ENCODE measurements around the gene CDK14. TPM values are rescaled to one million over a fixed set of nuclear protein-coding genes. Genes with fewer than 3 reads are reported as not detected.

The CDK14 gene
- total RNA-seq, 1 donor from 2014 or later = 1.6 TPM

GRCh38 chr7:91128683-91129348 lies 532.7 kb downstream of the CDK14 start:
- Mint-ChIP-seq H3K4me3 (no peak overlapping the region), H3K9me3 (no peaks in the 10 kb centered on the region), H3K27ac (no peak overlapping the region), H3K27me3 (ENCODE audit: insufficient read depth) (peaks cover 2% of the 10 kb centered on the region), H3K4me1 (ENCODE audit: low read depth) (no peaks in the 10 kb centered on the region), H3K36me3 (ENCODE audit: low read depth) (no peaks in the 10 kb centered on the region)
- intact Hi-C loops (cut with micrococcal nuclease) = no loop called here
- DNase-seq (ENCODE audit: low spot score) = no peak

GRCh38 chr7:91135300-91135699 lies 539.2 kb downstream of the CDK14 start:
- Mint-ChIP-seq H3K4me3 (no peak overlapping the region), H3K27ac (no peak overlapping the region), H3K27me3 (ENCODE audit: insufficient read depth) (peaks cover 2% of the 10 kb centered on the region), H3K9me3 (no peaks in the 10 kb centered on the region), H3K36me3 (ENCODE audit: low read depth) (no peaks in the 10 kb centered on the region), H3K4me1 (ENCODE audit: low read depth) (no peaks in the 10 kb centered on the region)
- intact Hi-C loops (cut with micrococcal nuclease) = no loop called here
- no peak for DNase-seq (ENCODE audit: low spot score)

GRCh38 chr7:91135703-91136430 lies 539.7 kb downstream of the CDK14 start:
- Mint-ChIP-seq H3K27ac (no peak overlapping the region), H3K4me1 (ENCODE audit: low read depth) (no peaks in the 10 kb centered on the region), H3K9me3 (no peaks in the 10 kb centered on the region), H3K4me3 (no peak overlapping the region), H3K36me3 (ENCODE audit: low read depth) (no peaks in the 10 kb centered on the region), H3K27me3 (ENCODE audit: insufficient read depth) (peaks cover 2% of the 10 kb centered on the region)
- intact Hi-C loops (cut with micrococcal nuclease) = no loop called here
- no peak for DNase-seq (ENCODE audit: low spot score)

GRCh38 chr7:91137153-91137787 lies 541.1 kb downstream of the CDK14 start:
- peaks cover 2% of the 10 kb centered on the region for H3K27me3 Mint-ChIP-seq (ENCODE audit: insufficient read depth)
- H3K36me3 Mint-ChIP-seq (ENCODE audit: low read depth) = no peaks in the 10 kb centered on the region
- no peaks in the 10 kb centered on the region for H3K4me1 Mint-ChIP-seq (ENCODE audit: low read depth)
- intact Hi-C loops (cut with micrococcal nuclease) = no loop called here
- no peak overlapping the region for H3K4me3 Mint-ChIP-seq
- no peaks in the 10 kb centered on the region for H3K9me3 Mint-ChIP-seq
- no peak for DNase-seq (ENCODE audit: low spot score)
- H3K27ac Mint-ChIP-seq = no peak overlapping the region

GRCh38 chr7:91137788-91138368 lies 541.8 kb downstream of the CDK14 start:
- Mint-ChIP-seq H3K9me3 (no peaks in the 10 kb centered on the region), H3K27ac (no peak overlapping the region), H3K4me3 (no peak overlapping the region), H3K27me3 (ENCODE audit: insufficient read depth) (no peaks in the 10 kb centered on the region), H3K36me3 (ENCODE audit: low read depth) (no peaks in the 10 kb centered on the region), H3K4me1 (ENCODE audit: low read depth) (no peaks in the 10 kb centered on the region)
- intact Hi-C loops (cut with micrococcal nuclease) = no loop called here
- no peak for DNase-seq (ENCODE audit: low spot score)

GRCh38 chr7:91140286-91140685 lies 544.2 kb downstream of the CDK14 start:
- Mint-ChIP-seq H3K4me1 (ENCODE audit: low read depth) (no peaks in the 10 kb centered on the region), H3K36me3 (ENCODE audit: low read depth) (no peaks in the 10 kb centered on the region), H3K27me3 (ENCODE audit: insufficient read depth) (no peaks in the 10 kb centered on the region), H3K27ac (no peak overlapping the region), H3K4me3 (no peak overlapping the region), H3K9me3 (no peaks in the 10 kb centered on the region)
- intact Hi-C loops (cut with micrococcal nuclease) = no loop called here
- DNase-seq (ENCODE audit: low spot score) = no peak

GRCh38 chr7:91140982-91141381 lies 544.9 kb downstream of the CDK14 start:
- Mint-ChIP-seq H3K9me3 (no peaks in the 10 kb centered on the region), H3K4me3 (no peak overlapping the region), H3K36me3 (ENCODE audit: low read depth) (no peaks in the 10 kb centered on the region), H3K4me1 (ENCODE audit: low read depth) (no peaks in the 10 kb centered on the region), H3K27me3 (ENCODE audit: insufficient read depth) (no peaks in the 10 kb centered on the region), H3K27ac (no peak overlapping the region)
- DNase-seq (ENCODE audit: low spot score) = no peak
- intact Hi-C loops (cut with micrococcal nuclease) = no loop called here

- no peaks in the 10 kb centered on the region for H3K4me1 Mint-ChIP-seq (ENCODE audit: low read depth)
- H3K27me3 Mint-ChIP-seq (ENCODE audit: insufficient read depth) = no peaks in the 10 kb centered on the region
- H3K27ac Mint-ChIP-seq = no peak overlapping the region
- H3K36me3 Mint-ChIP-seq (ENCODE audit: low read depth) = no peaks in the 10 kb centered on the region
- H3K4me3 Mint-ChIP-seq = no peak overlapping the region
- intact Hi-C loops (cut with micrococcal nuclease) = no loop called here
- no peak for DNase-seq (ENCODE audit: low spot score)
- H3K9me3 Mint-ChIP-seq = no peaks in the 10 kb centered on the region
Observed at GRCh38 chr7:91142743-91143142, 546.6 kb downstream of the CDK14 start.

GRCh38 chr7:91149341-91150246 lies 553.5 kb downstream of the CDK14 start:
- no peaks in the 10 kb centered on the region for H3K36me3 Mint-ChIP-seq (ENCODE audit: low read depth)
- no peaks in the 10 kb centered on the region for H3K27me3 Mint-ChIP-seq (ENCODE audit: insufficient read depth)
- no peak for DNase-seq (ENCODE audit: low spot score)
- H3K9me3 Mint-ChIP-seq = no peaks in the 10 kb centered on the region
- intact Hi-C loops (cut with micrococcal nuclease) = no loop called here
- no peaks in the 10 kb centered on the region for H3K4me1 Mint-ChIP-seq (ENCODE audit: low read depth)
- H3K27ac Mint-ChIP-seq = no peak overlapping the region
- no peak overlapping the region for H3K4me3 Mint-ChIP-seq

GRCh38 chr7:91151916-91152315 lies 555.8 kb downstream of the CDK14 start:
- no peaks in the 10 kb centered on the region for H3K27me3 Mint-ChIP-seq (ENCODE audit: insufficient read depth)
- no peak overlapping the region for H3K4me3 Mint-ChIP-seq
- H3K36me3 Mint-ChIP-seq (ENCODE audit: low read depth) = no peaks in the 10 kb centered on the region
- no peaks in the 10 kb centered on the region for H3K9me3 Mint-ChIP-seq
- no peak overlapping the region for H3K27ac Mint-ChIP-seq
- intact Hi-C loops (cut with micrococcal nuclease) = no loop called here
- no peaks in the 10 kb centered on the region for H3K4me1 Mint-ChIP-seq (ENCODE audit: low read depth)
- no peak for DNase-seq (ENCODE audit: low spot score)

GRCh38 chr7:91156316-91157185 lies 560.4 kb downstream of the CDK14 start:
- intact Hi-C loops (cut with micrococcal nuclease) = no loop called here
- H3K4me3 Mint-ChIP-seq = no peak overlapping the region
- no peak for DNase-seq (ENCODE audit: low spot score)
- no peaks in the 10 kb centered on the region for H3K9me3 Mint-ChIP-seq
- no peaks in the 10 kb centered on the region for H3K36me3 Mint-ChIP-seq (ENCODE audit: low read depth)
- H3K27ac Mint-ChIP-seq = no peak overlapping the region
- no peaks in the 10 kb centered on the region for H3K27me3 Mint-ChIP-seq (ENCODE audit: insufficient read depth)
- no peaks in the 10 kb centered on the region for H3K4me1 Mint-ChIP-seq (ENCODE audit: low read depth)

Measured in activated T-helper 1 cell treated with anti-CD3 and anti-CD28 coated beads, Interleukin-12 subunit alpha, Interleukin-12 subunit beta, Interleukin-2, Interleukin-4 antibody, amounts not matched to agents 30 ng/mL and 10 ng/mL and 1 ng/mL, durations not matched to agents 14 hours and 24 hours and 36 hours (primary cell).